ENCODE measurements around the gene CCDC185.

CCDC185 gene

DNA sequence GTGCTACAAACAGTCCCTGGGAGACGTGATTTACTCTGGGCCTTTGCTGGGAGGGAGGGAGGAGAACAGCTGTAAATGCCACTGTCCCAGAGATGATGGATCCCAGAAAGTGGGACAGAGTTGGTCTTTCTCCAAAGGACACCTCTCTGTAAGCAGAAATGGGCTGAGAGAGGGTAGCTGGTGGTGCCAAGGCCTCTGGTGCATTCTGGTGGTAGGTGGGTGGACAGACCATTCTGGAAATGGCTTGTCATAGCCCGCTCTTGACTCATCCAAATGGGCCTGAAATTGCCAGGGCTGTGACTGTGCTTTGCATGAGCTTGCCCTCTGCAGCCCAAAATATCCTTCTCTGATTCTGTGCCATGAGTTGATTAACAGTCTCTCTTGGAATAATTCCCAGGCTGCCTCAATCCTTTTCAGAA lies 36.1 kb downstream of the CCDC185 start:
- TF ChIP-seq, protein P1, sequence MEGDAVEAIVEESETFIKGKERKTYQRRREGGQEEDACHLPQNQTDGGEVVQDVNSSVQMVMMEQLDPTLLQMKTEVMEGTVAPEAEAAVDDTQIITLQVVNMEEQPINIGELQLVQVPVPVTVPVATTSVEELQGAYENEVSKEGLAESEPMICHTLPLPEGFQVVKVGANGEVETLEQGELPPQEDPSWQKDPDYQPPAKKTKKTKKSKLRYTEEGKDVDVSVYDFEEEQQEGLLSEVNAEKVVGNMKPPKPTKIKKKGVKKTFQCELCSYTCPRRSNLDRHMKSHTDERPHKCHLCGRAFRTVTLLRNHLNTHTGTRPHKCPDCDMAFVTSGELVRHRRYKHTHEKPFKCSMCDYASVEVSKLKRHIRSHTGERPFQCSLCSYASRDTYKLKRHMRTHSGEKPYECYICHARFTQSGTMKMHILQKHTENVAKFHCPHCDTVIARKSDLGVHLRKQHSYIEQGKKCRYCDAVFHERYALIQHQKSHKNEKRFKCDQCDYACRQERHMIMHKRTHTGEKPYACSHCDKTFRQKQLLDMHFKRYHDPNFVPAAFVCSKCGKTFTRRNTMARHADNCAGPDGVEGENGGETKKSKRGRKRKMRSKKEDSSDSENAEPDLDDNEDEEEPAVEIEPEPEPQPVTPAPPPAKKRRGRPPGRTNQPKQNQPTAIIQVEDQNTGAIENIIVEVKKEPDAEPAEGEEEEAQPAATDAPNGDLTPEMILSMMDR (IDR thresholded peaks at IDR 0.05; ENCODE audit: low read depth, low read length), result no peak

DNA sequence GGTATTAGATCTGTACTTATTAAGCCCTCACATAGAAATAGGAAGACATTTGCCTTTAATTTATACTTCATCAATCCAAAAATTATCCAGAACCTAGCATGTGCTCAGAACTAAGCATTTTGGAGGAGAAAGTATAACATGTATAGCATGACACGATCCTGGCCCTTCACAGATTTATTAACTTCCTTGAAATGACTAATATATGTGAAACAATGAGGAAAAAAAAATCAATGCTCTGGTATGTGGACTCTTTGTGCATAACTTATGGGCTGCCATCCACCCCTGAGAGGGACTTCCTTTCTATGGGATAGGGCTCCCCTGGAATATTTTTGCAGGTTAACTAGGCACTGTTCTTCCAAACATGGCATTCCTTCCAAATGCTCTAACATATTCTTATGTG lies 36.6 kb downstream of the CCDC185 start:
- TF ChIP-seq, protein P1 (IDR thresholded peaks at IDR 0.05; ENCODE audit: low read depth, low read length), result no peak
- H3K4me3 ChIP-seq (ENCODE audit: low read depth, low read length), result no peak overlapping the region

More for the DNA sequence above, 36.1 kb downstream of the CCDC185 start:
- no peak overlapping the region for H3K4me3 ChIP-seq (ENCODE audit: low read depth, low read length)

DNA sequence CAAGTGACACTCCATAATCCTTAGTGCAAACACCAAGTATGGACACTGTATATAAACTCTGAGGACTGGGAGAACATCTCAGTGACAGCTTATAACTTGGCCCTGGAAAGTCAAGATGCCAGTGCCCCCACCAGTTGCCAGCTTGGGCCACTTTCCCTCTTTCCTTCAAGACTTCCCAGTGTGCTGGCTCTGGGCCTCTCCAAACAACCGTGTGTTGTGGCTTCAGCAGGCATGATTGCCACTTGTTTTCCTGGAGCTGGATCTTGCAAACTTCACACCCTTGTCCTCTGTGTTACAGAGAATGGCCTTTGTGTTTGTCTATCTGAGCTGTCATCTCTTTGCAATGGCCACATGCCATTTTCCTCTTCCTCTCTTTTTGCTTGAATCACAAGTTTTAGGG lies 37.0 kb downstream of the CCDC185 start:
- H3K4me3 ChIP-seq (ENCODE audit: low read depth, low read length), result no peak overlapping the region
- TF ChIP-seq, protein P1 (IDR thresholded peaks at IDR 0.05; ENCODE audit: low read depth, low read length), result no peak

DNA sequence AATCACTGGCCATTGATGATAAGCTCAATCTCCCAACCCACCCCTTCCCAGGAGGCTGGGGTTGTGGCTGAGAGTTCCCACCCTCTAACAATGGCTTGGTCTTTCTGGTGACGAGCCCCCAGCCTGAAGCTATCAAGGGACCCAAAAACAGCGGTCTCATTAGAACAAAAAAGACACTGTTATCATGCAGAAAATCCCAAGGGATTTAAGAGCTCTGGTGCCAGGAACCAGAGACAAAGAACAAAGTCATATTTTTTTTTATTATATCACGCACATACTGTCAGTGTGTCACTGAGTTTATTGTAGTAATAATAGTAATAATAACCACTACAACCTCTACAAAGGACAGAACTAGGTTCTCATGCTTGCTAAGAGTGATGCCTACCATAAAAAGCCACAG lies 43.9 kb downstream of the CCDC185 start:
- H3K4me3 ChIP-seq (ENCODE audit: low read depth, low read length), result no peak overlapping the region
- TF ChIP-seq, protein P1 (IDR thresholded peaks at IDR 0.05; ENCODE audit: low read depth, low read length), result no peak

DNA sequence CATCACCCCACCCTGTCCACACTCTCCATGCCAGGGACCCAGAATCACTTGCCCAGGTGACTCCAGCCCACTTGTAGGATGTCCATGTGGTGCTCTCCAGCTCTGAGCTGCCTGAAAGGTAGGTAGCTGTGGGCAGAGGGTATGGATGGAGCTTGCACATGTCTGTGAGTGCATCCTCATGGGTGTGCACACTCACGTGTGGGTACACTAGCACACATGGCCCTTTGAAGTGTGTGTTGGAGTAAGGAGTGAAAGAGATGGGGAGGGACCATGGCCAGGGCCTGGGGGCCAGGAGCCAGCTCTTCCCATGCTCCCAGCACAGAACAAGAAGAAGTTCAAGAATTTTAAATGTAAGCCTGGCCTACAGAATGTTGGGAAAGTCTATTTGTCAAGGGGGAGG lies 50.2 kb downstream of the CCDC185 start:
- TF ChIP-seq, protein P1 (IDR thresholded peaks at IDR 0.05; ENCODE audit: low read depth, low read length), result no peak
- no peak overlapping the region for H3K4me3 ChIP-seq (ENCODE audit: low read depth, low read length)

DNA sequence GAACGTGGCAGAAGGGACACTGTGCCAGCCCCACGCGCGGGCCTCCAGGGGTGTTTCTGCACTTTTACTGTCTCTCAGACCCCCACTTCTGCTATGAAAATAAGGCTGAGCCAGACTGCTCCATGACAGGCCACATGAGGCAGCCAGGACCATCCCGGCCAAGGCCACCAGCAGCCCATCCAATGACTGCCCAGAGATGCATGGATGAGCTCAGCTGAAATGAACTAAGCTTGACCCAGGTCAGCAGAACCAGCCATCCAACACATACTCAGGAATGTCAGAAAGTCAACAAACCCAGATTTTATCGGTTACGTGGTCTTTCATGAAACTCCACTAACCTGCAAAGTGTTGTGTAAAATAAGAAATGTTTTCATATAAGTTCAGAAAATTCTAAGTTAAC lies 51.2 kb downstream of the CCDC185 start:
- no peak overlapping the region for H3K4me3 ChIP-seq (ENCODE audit: low read depth, low read length)
- TF ChIP-seq, protein P1 (IDR thresholded peaks at IDR 0.05; ENCODE audit: low read depth, low read length), result no peak

Measured in WI38 (cell line).